HFFc6 (cell line): ENCODE measurements around the gene EPHB1. TPM values are rescaled to one million over a fixed set of nuclear protein-coding genes. Genes with fewer than 3 reads are reported as not detected.

Experiments used
- DNase-seq: peaks from one replicate; pipeline ENCODE4 v3.0.0-alpha.2; 2018
- H3K27ac Mint-ChIP-seq: 2 replicates; pipeline ENCODE4 v1.8.0; 2020; ENCODE audit warnings: mild to moderate bottlenecking, mixed read lengths
- H3K27me3 Mint-ChIP-seq: 2 replicates; pipeline ENCODE4 v1.8.0; 2021; ENCODE audit warnings: mild to moderate bottlenecking, moderate library complexity, mixed read lengths; ENCODE audit not compliant: insufficient read depth
- H3K36me3 Mint-ChIP-seq: 2 replicates; pipeline ENCODE4 v1.8.0; 2021; ENCODE audit warnings: low read depth, mixed read lengths
- H3K4me1 Mint-ChIP-seq: 2 replicates; pipeline ENCODE4 v1.8.0; 2020; ENCODE audit warnings: low read depth, mixed read lengths
- H3K4me3 Mint-ChIP-seq: 2 replicates; pipeline ENCODE4 v1.8.0; 2020; ENCODE audit warnings: mild to moderate bottlenecking, moderate library complexity, mixed read lengths
- H3K9me3 Mint-ChIP-seq: 2 replicates; pipeline ENCODE4 v1.8.0; 2020; ENCODE audit warnings: mild to moderate bottlenecking, mixed read lengths
- total RNA-seq, 6 experiments: library from RNA; stranded (reverse); fragmentation: NEBNext Ultra II Directional; extraction: Animal tissue kit (Norgen Biotek cat#: 25700); gene quantifications; 2 replicates in 1 of 6; 3 replicates in 5 of 6; pipeline ENCODE4 v1.2.3, GENCODE V29; 2021
- TF ChIP-seq, protein P1 (sequence below): fragments of 200-600 bp; sonication (generic); IDR thresholded peaks from 2 replicates; pipeline ENCODE4 v1.5.0; 2021; ENCODE audit warnings: antibody characterized with exemption, mild to moderate bottlenecking

EPHB1 gene
- total RNA-seq, 6 experiments from 2014 or later: 0.88 to 2.6 (median 1.0) TPM

DNA sequence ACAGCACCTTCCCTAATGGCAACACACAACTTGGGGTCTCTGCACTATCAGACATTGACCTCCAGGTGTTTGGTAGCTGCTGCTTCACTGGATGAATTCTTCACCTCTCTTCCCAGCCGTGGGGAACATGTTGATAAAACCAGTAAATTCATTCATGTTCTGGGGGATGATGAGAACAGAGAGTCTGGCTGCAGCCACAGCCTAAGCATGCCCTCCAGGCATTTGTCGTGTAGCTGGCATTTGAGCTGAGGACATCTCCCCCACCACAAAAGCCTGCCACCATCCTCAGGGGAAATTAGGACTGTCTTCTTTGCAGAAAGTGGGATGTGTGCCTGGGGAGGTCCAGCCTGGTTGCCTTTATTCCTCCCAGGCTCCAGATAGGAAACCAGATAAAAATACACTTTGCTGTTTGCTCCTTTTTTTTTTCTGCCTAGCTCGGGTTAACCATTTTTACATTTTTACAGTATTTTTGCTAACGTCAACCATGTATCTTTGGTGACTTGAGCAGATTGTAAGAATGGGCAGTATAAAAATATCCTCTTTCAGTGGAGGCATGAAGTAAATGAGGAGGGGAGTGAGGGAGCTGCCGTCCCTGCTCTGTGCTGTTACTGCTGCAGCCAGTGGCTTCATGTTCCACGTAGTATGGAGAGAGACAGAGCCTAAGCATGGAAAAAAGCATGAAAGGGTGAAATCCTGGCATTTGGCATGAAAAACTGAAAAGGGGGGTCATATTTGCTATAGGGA is 444.0 kb downstream of the EPHB1 start:
- DNase-seq: no peak
- no peaks in the 10 kb centered on the region for H3K36me3 Mint-ChIP-seq
- no peak overlapping the region for H3K27ac Mint-ChIP-seq
- H3K4me3 Mint-ChIP-seq: no peak overlapping the region
- H3K4me1 Mint-ChIP-seq: no peaks in the 10 kb centered on the region
- H3K9me3 Mint-ChIP-seq: no peaks in the 10 kb centered on the region
- H3K27me3 Mint-ChIP-seq: peaks cover 2% of the 10 kb centered on the region; the same call in 1 of the 2 replicates
- TF ChIP-seq, protein P1, sequence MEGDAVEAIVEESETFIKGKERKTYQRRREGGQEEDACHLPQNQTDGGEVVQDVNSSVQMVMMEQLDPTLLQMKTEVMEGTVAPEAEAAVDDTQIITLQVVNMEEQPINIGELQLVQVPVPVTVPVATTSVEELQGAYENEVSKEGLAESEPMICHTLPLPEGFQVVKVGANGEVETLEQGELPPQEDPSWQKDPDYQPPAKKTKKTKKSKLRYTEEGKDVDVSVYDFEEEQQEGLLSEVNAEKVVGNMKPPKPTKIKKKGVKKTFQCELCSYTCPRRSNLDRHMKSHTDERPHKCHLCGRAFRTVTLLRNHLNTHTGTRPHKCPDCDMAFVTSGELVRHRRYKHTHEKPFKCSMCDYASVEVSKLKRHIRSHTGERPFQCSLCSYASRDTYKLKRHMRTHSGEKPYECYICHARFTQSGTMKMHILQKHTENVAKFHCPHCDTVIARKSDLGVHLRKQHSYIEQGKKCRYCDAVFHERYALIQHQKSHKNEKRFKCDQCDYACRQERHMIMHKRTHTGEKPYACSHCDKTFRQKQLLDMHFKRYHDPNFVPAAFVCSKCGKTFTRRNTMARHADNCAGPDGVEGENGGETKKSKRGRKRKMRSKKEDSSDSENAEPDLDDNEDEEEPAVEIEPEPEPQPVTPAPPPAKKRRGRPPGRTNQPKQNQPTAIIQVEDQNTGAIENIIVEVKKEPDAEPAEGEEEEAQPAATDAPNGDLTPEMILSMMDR: no peak

- no peak overlapping the region for H3K27ac Mint-ChIP-seq
- no peak for DNase-seq
- no peaks in the 10 kb centered on the region for H3K4me1 Mint-ChIP-seq
- H3K9me3 Mint-ChIP-seq: no peaks in the 10 kb centered on the region
- TF ChIP-seq, protein P1: no peak
- no peak overlapping the region for H3K4me3 Mint-ChIP-seq
- no peaks in the 10 kb centered on the region for H3K36me3 Mint-ChIP-seq
- peaks cover 2% of the 10 kb centered on the region; the same call in 1 of the 2 replicates for H3K27me3 Mint-ChIP-seq
Measured at GRCh38 chr3:135239615-135239884, 444.5 kb downstream of the EPHB1 start.

GRCh38 chr3:135240426-135240825 is 445.4 kb downstream of the EPHB1 start:
- no peaks in the 10 kb centered on the region for H3K4me1 Mint-ChIP-seq
- no peaks in the 10 kb centered on the region for H3K9me3 Mint-ChIP-seq
- H3K27me3 Mint-ChIP-seq: peaks cover 2% of the 10 kb centered on the region; the same call in 1 of the 2 replicates
- no peak overlapping the region for H3K4me3 Mint-ChIP-seq
- no peak overlapping the region for H3K27ac Mint-ChIP-seq
- TF ChIP-seq, protein P1: no peak
- H3K36me3 Mint-ChIP-seq: no peaks in the 10 kb centered on the region
- DNase-seq: no peak

DNA sequence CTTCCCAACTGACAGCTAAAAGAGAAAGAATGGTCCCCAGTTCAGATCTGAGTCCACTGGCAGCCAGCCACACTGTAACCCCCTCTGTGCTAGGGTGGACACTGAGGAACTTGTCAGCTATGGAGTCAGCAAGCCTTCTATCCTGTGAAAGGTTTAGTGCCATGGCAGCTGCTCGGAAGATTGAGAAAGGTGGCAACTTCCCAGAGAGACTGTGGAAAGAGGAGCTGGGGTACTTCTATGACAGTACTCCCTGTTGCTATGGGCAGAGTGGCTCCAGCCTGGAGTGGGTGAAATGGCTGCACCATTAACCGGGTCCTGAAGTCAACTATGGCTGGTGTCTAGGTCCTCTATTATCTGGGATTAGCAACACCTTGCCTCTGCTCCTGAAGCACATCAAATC is 447.2 kb downstream of the EPHB1 start:
- no peak for DNase-seq
- no peaks in the 10 kb centered on the region for H3K4me1 Mint-ChIP-seq
- H3K4me3 Mint-ChIP-seq: no peak overlapping the region
- no peak overlapping the region for H3K27ac Mint-ChIP-seq
- H3K36me3 Mint-ChIP-seq: no peaks in the 10 kb centered on the region
- TF ChIP-seq, protein P1: no peak
- no peaks in the 10 kb centered on the region for H3K9me3 Mint-ChIP-seq
- H3K27me3 Mint-ChIP-seq: peaks cover 2% of the 10 kb centered on the region; the same call in 1 of the 2 replicates

GRCh38 chr3:135243616-135244015 is 448.6 kb downstream of the EPHB1 start:
- no peak overlapping the region for H3K27ac Mint-ChIP-seq
- H3K9me3 Mint-ChIP-seq: no peaks in the 10 kb centered on the region
- no peaks in the 10 kb centered on the region for H3K4me1 Mint-ChIP-seq
- H3K27me3 Mint-ChIP-seq: peaks cover 2% of the 10 kb centered on the region; the same call in 1 of the 2 replicates
- no peaks in the 10 kb centered on the region for H3K36me3 Mint-ChIP-seq
- TF ChIP-seq, protein P1: no peak
- DNase-seq: no peak
- H3K4me3 Mint-ChIP-seq: no peak overlapping the region
